ENCODE measurements around the gene CATSPER1. TPM values are rescaled to one million over a fixed set of nuclear protein-coding genes. Genes with fewer than 3 reads are reported as not detected.

CATSPER1 gene
- total RNA-seq, 1 donor from 2014 or later = 4.7 TPM

DNA sequence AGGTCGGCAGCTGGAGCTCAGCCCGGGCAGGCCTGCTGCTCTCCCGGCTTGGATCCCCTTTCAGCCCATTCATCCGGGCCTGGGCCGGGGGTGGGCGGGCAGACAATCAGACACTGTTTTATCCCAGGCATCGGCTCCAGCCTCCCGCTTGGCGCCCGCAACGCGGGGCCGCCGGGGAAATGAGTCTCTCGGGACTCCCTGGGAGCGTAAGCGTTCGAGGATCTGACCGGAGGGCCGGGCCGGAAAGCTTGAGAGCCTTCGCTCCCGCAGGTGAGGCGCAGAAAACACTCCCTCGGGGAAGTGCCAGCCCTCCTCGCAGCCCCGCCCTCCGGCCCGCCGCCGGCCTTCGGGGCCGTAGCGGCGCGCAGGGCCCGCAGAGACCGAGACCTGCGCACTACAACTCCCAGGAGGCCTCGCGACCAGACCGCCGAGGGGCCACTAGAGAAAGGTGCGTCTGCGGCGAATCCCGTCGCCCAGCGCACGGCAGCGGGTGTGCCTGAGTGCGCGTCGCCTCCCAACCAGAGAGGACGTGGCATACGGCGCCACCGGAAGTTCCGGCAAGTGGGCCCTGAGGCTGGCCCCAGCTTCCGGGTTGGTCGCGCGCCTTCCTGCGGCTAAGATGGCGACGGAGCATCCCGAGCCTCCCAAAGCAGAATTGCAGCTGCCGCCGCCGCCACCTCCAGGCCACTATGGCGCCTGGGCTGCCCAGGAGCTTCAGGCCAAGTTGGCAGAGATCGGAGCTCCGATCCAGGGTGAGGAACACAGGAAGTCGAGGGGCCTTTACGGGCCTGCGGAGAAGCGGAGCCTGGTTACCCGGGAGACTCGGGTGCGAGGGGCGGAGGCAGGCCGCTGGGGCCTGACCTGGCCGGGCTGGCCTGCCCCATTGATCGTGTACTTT is 25.7 kb upstream of the CATSPER1 start, which contains the start of gene SF3B2:
TSS of gene SF3B2 (plus strand) at position 599 of the 898 bp plus-strand sequence. CDS start at position 620, 21 bp downstream.
- DNase-seq (ENCODE audit: low read depth) = peak; percentile 61
- peak within 1 kb of the TSS; percentile 95 for H3K4me3 ChIP-seq (ENCODE audit: low read depth, low read length)
- TF ChIP-seq CTCF (conservative IDR thresholded peaks at IDR 0.05; ENCODE audit: low read depth, low read length) = no peak

- peak overlapping the region; percentile 95 for H3K4me3 ChIP-seq (ENCODE audit: low read depth, low read length)
- no peak for DNase-seq (ENCODE audit: low read depth)
- no peak for TF ChIP-seq CTCF (conservative IDR thresholded peaks at IDR 0.05; ENCODE audit: low read depth, low read length)
Observed at GRCh38 chr11:66051371-66051765, 25.1 kb upstream of the CATSPER1 start.

GRCh38 chr11:66050581-66051231 is 24.4 kb upstream of the CATSPER1 start:
- no peak for TF ChIP-seq CTCF (conservative IDR thresholded peaks at IDR 0.05; ENCODE audit: low read depth, low read length)
- no peak overlapping the region for H3K4me3 ChIP-seq (ENCODE audit: low read depth, low read length)
- DNase-seq (ENCODE audit: low read depth) = no peak

DNA sequence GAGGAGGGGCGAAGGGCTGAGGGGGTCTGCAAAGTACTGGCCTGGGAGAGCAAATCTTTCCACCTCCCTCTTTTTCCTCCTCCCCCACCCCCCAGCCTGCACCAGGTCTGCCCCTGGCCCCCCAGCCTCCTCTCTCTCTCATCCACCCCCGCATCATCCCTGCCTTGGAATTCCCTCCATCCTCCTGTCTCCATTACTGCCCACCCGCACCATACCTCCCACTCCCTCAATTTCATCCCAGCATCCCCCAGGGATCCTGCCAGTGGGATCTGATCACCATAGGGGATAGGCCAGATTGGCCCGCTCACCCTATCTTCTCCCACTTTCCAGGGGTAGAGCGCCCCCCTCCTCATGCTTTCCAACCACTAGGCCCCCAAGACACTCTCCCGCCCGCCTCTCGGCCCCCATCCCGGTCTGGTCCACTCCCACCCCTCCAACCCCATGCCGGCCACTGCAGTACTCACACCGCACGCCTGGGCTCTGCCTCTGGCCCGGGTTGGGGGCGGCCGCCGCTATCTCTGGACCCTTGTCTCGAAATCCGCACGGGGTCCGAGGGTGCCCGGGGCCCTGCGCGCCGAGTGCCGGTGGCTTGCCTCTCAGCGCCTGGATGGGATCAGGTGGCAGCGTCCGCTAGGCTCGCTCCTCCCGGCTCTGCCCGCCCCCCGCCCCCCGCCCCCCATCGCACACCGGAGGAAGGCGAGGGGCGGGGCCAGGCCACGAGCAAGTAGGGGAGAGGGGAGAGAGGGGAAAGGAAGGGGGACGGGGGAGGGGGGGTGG is 22.5 kb upstream of the CATSPER1 start, which contains the start of gene GAL3ST3:
TSS of gene GAL3ST3 (minus strand) at position 615 of the 777 bp plus-strand sequence. CDS start 3,746 bp downstream, outside the sequence.
- no peak for DNase-seq (ENCODE audit: low read depth)
- H3K4me3 ChIP-seq (ENCODE audit: low read depth, low read length) = no peak within 1 kb of the TSS
- no peak for TF ChIP-seq CTCF (conservative IDR thresholded peaks at IDR 0.05; ENCODE audit: low read depth, low read length)

- DNase-seq (ENCODE audit: low read depth) = no peak
- no peak for TF ChIP-seq CTCF (conservative IDR thresholded peaks at IDR 0.05; ENCODE audit: low read depth, low read length)
- no peak overlapping the region for H3K4me3 ChIP-seq (ENCODE audit: low read depth, low read length)
Observed at GRCh38 chr11:66047541-66048365, 21.5 kb upstream of the CATSPER1 start.

DNA sequence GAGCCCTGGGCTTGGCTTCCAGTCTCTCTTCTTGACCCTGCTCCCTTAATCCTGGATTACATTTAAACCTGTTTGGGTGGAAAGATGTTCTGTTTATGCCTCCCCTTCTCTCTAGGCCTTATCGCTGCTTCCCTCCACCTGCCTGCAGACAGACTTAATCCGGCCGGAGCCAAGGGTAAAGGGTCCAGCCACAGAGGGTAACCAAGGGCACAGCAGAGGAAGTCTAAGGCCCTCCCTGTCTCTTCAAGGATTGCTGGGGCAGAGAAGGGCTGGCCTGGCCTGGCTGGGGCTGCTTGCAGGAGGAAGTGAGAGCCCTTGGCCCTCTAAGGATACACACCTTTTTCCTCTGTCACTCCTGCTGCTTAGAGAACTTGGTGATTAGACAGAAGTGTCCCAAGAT is 20.6 kb upstream of the CATSPER1 start:
- no peak for TF ChIP-seq CTCF (conservative IDR thresholded peaks at IDR 0.05; ENCODE audit: low read depth, low read length)
- DNase-seq (ENCODE audit: low read depth) = no peak
- no peak overlapping the region for H3K4me3 ChIP-seq (ENCODE audit: low read depth, low read length)

Measured in epithelial cell of proximal tubule (primary cell).